GM19397 (cell line): ENCODE data around the gene PAQR4.

Experiments used
- ATAC-seq: cut with Tn5 transposase; IDR thresholded peaks from one replicate; pipeline ENCODE4 v1.9.1; 2021; ENCODE audit warnings: mild to moderate bottlenecking, moderate library complexity; ENCODE audit not compliant: unreplicated experiment

Gene PAQR4

DNA sequence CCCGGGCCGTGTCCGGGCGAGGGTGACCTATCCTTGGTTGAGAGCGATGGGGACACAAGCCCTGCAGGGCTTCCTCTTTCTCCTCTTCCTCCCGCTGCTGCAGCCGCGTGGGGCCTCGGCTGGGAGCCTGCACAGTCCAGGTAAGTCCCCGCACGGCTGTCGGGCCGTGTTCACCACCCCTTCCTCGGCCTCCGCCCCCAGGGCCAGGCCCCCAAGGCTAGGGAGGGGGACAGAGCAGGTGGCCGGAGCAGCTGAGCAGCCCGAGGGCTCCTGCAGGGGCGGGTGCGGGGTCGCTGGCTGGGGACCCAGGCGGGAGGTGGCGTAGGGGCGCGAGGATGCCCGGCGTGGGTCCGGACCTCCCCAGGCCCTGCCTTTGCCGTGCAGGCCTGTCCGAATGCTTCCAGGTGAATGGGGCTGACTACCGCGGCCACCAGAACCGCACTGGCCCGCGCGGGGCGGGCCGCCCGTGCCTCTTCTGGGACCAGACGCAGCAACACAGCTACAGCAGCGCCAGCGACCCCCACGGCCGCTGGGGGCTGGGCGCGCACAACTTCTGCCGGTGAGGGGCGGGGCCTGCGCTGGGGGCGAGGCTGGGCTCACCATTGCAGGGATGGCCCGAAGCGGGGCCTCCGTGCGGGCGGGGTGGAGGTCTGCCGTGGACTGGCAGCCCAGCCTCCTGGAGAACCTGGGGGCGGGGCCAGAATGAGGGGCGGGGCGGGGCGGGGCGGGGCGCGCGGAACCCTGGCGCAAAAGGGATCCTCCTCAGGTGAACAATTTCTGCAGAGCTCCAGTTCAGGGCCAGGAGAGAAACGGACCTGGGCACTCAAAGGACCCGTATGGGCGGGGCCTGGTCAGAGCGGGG, 4.4 kb upstream of the PAQR4 start:
- ATAC-seq, result no peak

DNA sequence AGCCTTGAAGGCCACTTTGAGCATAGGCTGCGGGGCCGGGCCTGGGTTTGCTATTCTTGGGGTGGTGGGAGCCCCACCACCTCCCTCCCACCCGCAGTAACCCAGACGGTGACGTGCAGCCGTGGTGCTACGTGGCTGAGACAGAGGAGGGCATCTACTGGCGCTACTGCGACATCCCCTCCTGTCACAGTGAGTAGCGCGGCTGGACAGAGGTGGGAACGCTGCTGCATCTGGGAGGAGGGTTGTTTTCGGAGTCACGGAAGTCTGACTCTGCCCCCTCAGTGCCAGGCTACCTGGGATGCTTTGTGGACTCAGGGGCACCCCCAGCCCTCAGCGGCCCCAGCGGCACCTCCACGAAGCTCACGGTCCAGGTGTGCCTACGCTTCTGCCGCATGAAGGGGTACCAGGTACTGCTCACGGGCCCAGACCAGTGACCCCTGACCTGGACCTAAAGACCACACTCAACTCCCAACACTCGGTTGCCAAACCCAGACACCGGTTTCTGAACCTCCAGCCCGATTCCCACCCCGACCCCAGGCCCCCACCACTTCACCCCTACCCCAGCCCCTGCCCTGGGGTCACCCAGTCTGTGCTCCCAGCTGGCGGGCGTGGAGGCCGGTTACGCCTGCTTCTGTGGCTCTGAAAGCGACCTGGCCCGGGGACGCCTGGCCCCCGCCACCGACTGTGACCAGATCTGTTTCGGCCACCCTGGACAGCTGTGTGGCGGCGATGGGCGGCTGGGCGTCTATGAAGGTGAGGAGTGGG, 2.9 kb upstream of the PAQR4 start:
- no peak for ATAC-seq

DNA sequence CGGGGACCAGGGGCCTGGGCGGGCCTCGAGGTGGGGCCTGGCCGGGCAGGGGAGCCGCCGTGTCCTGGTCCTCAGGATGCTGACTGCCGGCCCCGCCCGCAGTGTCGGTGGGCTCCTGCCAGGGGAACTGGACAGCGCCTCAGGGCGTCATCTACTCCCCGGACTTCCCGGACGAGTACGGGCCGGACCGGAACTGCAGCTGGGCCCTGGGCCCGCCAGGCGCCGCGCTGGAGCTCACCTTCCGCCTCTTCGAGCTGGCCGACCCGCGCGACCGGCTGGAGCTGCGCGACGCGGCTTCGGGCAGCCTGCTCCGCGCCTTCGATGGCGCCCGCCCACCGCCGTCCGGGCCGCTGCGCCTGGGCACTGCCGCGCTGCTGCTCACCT, 2.3 kb upstream of the PAQR4 start:
- no peak for ATAC-seq

DNA sequence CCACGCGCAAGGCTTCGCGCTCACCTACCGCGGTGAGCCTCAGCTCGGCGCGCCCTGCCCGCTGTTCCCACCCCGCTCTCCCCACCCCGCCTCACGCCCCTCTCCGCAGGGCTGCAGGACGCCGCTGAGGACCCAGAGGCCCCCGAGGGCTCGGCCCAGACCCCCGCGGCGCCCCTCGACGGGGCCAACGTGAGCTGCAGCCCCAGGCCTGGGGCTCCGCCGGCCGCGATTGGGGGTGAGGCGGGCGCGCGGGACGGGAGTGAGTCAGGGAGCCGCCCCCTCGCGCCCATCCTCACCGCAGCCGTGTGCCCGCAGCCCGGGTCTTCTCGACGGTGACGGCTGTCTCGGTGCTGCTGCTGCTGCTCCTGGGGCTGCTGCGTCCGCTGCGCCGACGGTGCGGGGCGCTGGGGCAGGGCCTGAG, 1.9 kb upstream of the PAQR4 start:
- ATAC-seq, result no peak

DNA sequence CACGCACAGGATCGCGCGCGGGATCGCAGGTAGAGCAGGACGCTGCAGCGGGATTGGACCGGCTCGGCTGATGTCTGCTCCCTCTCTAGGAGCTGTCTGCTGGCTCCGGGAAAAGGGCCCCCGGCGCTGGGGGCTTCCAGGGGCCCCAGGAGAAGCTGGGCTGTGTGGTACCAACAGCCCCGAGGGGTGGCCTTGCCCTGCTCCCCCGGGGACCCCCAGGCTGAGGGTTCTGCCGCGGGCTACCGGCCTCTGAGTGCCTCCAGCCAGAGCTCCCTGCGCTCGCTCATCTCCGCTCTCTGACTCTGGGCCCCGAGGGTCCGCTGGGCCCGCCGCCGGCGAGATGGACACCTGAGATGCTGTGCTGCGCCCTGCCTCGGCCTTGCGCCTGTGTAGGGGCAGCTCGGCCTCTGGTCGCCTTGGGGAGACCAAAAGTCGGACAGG, 1.4 kb upstream of the PAQR4 start:
- no peak for ATAC-seq

DNA sequence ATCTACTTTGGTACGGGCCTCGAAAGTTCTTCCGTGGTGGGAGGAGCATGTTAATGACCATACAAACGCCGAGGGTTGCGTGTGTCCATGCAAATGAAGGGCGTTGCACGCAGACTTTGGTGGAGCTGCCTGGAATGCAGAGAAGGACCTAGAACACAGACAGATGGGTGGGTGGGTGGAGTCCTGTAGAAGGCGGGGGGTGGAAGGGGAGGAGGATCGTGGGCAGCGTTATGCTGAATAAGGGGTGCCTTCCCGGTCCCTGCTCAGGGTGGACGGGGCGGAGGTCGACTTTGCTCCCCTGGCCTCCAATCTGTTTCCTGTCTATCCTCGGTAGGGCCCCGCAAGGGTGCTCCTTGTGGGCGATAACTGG, 795 bp upstream of the PAQR4 start:
- ATAC-seq, result no peak

DNA sequence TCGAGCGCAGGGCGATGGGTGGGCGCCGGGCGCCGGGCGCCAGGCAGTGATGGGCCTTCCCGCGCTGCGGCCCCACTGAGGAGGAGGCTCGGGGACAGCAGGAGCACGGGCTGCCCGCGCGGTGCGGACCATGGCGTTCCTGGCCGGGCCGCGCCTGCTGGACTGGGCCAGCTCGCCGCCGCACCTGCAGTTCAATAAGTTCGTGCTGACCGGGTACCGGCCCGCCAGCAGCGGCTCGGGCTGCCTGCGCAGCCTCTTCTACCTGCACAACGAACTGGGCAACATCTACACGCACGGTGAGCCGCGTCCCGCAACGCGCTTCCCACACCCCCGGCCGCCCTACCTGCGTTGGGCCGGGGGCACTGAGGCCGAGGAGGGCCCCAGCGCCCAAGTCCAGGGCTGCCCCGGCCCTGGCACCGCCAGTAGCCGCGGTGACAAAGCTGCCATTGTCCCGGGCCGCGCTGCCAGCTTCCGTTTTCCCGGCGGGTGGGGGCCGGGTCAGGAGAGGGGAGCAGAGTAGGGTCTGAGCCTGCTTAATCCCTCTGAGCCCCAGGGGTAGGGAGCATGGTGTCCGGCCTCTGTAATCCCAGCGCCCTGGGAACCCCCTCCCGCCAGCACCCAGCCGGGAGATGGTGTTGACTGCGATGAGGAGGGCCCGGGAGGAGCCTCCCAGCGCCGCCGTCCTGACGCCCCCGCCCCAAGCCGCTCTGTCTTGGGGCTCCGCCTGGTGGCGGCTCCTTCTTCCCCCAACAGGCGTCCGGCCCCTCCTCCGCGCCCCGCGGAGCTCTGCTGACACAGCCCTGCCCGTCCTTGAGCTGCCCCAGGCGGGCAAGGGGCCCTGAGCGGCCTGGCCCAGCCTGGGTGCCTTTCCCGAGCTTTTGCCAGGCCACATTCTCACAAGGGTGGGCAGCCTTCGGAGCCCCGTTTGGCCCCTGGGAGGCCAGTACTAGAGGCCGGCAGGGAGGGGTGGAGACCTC, 685 bp downstream of the PAQR4 start:
- peak; percentile 18 for ATAC-seq

DNA sequence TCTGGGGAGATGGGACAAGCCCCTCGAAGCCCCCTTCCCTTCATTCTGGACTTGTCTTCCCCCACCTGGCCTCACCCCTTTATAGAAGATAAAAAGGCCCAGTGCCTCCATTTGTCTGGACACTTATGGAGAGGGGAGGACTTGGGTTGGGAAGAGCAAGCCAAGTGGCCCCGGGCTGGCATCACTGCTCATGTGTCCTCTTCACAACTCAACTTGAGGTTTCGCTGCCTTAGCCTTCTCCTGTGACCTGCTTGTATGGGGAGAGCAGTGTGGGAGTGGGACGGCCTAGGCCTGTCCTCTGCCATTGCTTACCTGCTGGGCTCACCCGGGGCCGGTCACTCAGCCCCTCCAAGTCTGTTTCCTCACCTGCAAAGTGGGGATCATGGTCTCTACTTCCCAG, 1.4 kb downstream of the PAQR4 start:
- no peak for ATAC-seq

DNA sequence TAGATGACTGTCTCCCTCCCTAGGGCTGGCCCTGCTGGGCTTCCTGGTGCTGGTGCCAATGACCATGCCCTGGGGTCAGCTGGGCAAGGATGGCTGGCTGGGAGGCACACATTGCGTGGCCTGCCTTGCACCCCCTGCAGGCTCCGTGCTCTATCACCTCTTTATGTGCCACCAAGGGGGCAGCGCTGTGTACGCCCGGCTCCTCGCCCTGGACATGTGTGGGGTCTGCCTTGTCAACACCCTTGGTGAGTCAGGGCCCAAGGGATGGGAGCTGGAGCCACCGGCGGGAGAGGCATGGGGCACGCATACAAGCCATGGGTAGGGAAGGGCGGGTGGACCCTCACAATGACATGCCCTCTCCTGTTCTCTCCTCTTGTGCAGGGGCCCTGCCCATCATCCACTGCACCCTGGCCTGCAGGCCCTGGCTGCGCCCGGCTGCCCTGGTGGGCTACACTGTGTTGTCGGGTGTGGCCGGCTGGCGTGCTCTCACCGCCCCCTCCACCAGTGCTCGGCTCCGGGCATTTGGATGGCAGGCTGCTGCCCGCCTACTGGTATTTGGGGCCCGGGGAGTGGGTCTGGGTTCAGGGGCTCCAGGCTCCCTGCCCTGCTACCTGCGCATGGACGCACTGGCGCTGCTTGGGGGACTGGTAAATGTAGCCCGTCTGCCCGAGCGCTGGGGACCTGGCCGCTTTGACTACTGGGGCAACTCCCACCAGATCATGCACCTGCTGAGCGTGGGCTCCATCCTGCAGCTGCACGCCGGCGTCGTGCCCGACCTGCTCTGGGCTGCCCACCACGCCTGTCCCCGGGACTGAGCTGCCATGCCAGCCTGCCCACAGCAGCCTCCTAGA, 2.2 kb downstream of the PAQR4 start:
- ATAC-seq, result no peak

DNA sequence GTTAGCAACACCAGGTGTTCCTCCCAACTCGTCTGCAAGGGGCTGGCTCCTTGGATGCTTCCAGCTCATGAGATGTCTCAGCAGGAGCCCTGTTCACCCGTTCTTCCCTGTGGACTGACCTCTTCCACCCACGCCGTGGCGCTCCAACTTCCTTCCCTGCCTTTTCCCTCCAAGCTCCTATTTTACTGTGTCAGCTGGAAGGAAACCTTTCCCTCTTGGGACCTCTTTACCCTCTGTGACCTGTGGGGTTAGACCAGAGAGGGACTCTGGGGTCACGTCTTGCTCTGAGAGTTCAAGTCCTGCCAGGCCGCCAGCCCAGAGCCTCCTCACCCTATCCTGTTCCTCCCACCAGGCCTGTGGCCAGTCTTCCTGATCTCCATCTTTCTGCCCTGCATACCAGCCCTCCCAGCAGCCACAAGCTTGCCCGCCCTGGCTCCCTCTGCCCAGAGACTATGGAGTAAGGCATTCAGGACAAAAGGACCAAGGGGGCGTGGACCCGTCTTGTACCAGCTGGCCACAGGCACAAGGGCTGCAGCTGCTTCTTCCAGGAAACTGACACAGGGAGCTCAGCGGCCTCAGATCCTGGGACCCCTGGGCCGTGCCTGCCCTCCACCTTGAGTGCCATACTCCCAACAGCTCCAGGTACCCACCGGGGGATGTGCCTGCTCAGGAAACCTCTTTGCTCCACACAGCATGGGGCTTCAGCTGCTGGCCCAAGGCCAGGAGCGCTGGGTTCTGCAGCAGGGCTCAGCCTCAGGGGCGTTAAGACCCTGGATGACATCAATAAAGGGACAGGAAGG, 3.0 kb downstream of the PAQR4 start:
- no peak for ATAC-seq

DNA sequence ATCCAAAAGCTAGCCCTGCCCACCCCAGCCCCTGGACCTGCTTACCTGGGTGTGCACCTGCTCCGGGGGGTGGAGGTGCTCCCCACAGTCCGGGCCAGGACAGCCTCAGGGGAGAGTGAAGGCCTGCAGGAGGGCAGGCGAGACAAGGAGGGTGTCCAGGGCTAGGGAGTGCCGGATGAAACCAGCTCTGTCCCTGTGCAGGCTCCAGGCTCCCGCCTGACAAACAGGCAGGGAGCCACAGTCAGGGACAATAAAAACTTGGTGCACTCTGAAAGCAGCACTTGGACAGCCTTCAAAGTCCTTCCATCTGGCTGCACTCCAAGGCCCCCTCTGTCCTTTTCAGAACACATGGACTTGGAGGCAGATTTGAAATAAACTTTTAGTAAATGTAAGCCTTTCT, 3.9 kb downstream of the PAQR4 start:
- ATAC-seq, result no peak

DNA sequence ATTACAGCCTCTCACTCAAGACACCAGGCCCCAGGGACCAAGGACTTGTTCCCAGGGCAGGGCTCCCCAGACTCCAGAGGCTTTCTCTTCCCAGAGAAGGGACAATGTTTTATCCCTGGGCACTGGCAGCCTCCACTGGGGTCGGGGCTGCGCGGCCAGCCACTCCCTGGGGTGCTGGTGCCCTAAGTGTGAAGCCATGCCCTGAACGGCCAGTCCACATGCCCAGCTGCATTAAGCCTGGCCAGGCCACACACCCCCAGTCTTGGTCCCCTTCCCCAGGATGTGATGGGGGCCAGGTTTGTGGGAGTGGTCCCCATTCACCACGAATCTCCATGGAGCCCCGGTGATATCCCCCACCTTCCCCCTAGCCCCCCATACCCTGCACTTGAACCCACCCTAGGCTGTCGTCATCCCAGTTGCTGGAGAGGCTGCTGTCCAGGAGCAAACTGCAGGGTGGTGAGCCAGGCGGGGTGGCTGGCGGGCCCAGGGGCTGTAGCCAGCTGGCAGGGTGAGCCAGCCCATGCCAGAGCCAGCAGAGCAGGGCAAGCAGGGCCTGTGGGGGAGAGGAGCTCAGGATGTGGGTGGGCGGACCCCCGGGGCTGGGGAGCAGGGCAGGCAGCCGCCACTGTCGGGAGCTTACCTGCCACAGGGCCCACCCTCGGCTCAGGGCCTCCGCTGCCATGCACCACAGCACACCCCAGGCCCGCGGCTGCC, 4.6 kb downstream of the PAQR4 start:
- ATAC-seq, result no peak

DNA sequence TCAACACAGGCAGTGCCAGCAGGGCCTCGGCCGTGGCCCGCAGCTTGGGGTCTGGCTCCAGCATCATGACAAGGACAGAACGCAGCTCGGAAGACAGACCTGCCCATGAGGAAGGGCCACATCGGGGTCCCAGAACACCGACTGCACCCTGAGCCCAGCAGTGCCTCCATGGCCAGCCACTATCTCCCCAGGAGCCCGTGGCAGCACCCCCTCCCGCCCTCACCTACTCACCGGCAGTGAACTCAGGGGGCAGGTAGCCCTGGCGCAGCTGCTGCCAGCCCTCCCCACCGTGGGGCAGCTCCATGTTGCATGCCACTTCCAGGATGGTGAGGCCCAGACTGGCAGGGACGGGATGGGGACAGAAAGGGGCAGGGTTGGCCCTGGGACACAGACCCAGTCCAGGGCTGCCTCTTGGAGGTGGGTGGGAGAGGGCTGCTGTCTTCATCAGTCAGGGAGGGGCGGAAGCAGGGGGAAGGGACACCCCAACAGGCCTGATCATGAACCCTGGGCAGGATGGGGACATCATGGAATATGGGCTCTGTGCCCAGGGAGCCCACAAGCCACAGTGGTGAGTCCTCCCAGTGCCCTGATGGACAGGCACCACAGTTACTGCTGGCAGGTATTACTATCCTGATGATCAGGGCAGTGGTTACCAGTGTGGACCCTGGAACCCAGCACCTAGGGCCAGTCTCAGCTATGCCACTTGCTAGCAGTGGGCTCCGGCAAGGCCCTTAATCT, 5.3 kb downstream of the PAQR4 start:
- no peak for ATAC-seq

DNA sequence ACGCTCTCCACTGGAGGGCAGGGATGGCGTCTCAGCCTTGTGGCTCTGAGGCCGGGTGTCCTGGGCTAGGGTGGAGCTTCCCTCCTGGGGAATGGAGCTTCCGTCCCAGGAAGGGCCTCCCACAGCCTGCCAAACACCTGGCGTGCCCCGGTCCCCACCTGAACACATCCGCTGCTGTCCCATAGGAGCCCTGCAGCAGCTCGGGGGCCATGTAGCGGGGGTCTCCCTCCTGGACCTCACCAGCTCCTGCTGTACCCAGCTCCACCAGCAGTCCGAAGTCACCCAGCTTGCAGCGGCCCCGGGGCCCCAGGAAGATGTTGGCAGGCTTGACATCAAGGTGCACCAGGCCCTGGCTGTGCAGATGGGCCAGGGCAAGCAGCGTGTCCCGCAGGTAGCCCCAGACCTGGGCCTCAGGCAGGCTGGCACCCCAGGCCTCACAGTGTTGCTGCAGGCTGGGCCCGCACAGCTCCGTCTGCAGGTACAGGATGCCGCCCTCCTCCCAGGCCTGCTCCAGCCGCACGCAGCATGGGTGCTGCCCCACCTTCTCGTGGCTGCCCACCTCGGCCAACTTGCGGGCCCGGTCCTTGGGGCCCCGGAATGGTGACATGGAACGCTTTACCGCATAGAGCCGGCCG, 6.1 kb downstream of the PAQR4 start:
- ATAC-seq, result no peak

DNA sequence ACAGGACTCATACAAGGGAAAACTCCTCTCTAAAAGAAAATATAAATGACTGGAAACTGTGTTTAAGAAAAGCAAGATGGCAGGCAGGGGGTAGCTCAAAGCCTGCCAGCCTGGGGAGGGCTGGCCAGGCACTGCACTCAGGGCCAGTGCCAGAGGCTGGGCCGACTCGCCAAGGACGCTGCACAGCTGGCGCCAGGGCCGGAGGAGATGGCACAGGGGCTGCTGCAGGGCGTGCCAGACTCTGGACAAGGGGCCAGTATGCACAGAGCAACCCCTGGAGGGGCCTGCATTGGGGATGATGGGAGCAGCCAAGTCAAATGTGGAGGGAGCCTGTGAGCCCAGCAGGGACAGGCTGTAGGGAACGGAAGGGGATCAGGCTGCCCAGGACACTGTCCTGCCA, 7.1 kb downstream of the PAQR4 start:
- ATAC-seq, result no peak

DNA sequence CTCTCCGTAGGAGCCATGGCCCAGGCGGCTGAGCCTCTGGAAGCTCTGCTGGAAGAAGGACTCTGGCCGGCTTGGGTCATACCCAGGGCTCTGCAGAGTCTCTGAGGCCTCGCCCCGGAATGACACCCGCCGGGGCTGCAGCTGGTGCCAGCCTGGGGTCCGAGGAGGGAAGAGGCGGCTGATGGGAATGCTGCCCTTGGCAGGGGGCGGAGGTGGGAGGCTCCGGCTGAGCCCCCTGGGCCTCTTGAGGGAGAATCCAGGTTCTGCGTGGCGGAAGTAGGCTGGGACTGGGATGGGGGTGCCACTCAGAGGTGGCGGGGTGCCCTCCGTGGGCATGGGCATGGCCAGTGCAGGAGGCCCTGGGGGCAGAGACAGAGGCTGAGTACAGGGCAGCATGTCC, 7.5 kb downstream of the PAQR4 start:
- ATAC-seq, result no peak

DNA sequence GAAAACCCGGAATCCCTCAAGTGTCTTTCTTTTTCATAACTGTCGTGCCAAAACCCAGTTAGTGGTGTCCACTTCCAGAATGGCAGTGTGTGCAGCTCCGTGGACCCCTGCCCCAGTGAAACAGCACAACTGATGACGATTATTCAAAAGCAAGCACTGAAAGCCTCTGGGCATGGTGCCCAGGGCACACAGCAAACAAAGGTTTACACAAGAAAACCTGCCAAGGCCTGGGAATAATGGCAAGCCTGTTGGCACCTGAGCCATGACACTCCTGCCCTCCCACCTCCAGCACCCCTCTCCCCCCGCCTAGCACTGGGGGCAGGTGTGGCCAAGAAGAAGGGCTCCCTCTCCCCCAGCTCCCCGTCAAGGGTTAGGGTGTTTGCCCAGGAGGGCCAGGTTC, 8.3 kb downstream of the PAQR4 start:
- no peak for ATAC-seq
